Keratinocyte (primary cell): ENCODE measurements around the gene CELF2. TPM values are rescaled to one million over a fixed set of nuclear protein-coding genes. Genes with fewer than 3 reads are reported as not detected.

ENCODE experiments used
- DNase-seq: peaks from one replicate; pipeline ENCODE4 v3.0.0-alpha.2; 2011; ENCODE audit warnings: low read depth, missing footprints, low spot score
- FAIRE-seq: peaks from 2 replicates; lab custom pipeline; 2011; peaks lifted over from hg19 to GRCh38; lab: Jason Lieb, UNC
- H2AFZ ChIP-seq: 2 replicates; pipeline ENCODE4 v1.6.0; 2012; ENCODE audit warnings: low read length, control low read depth, inconsistent platforms; ENCODE audit not compliant: control insufficient read depth
- H3K27ac ChIP-seq: 2 replicates; pipeline ENCODE4 v1.5.1; 2011; ENCODE audit warnings: low read length; ENCODE audit not compliant: control insufficient read depth, insufficient read depth
- H3K27me3 ChIP-seq: 3 replicates; pipeline ENCODE4 v1.6.0; 2011; ENCODE audit warnings: low read length; ENCODE audit not compliant: control insufficient read depth, insufficient read depth; ENCODE audit errors: extremely low read depth
- H3K36me3 ChIP-seq, 2 experiments: 2 replicates in 1 of 2; 3 replicates in 1 of 2; pipeline ENCODE4 v1.5.1; 2011; ENCODE audit warnings: low read length in 2 of 2, mild to moderate bottlenecking in 1 of 2; ENCODE audit not compliant: control insufficient read depth in 2 of 2, insufficient read depth in 2 of 2; ENCODE audit errors: extremely low read depth in 1 of 2
- H3K4me1 ChIP-seq: 3 replicates; pipeline ENCODE4 v1.5.1; 2011; ENCODE audit warnings: low read length; ENCODE audit not compliant: control insufficient read depth, insufficient read depth; ENCODE audit errors: extremely low read depth
- H3K4me2 ChIP-seq: 3 replicates; pipeline ENCODE4 v1.6.0; 2011; ENCODE audit warnings: low read depth, low read length; ENCODE audit not compliant: control insufficient read depth, insufficient read depth; ENCODE audit errors: extremely low read depth
- H3K4me3 ChIP-seq, 3 experiments: fragments of 200-600 bp in 1 of 3; sonication (generic) in 1 of 3; 2 replicates in 2 of 3; 3 replicates in 1 of 3; pipeline ENCODE4 v1.5.1; 2011 to 2016; ENCODE audit warnings: low read length in 3 of 3, mild to moderate bottlenecking in 3 of 3, control low read depth in 2 of 3, inconsistent platforms in 1 of 3, low read depth in 1 of 3, mixed read lengths in 1 of 3, mixed run types in 1 of 3, moderate library complexity in 1 of 3; ENCODE audit not compliant: control insufficient read depth in 2 of 3, insufficient read depth in 2 of 3; ENCODE audit errors: extremely low read depth in 1 of 3
- H3K79me2 ChIP-seq: 2 replicates; pipeline ENCODE4 v1.6.0; 2012; ENCODE audit warnings: low read length; ENCODE audit not compliant: control insufficient read depth, insufficient read depth
- H3K9ac ChIP-seq: 3 replicates; pipeline ENCODE4 v1.6.0; 2011; ENCODE audit warnings: low read length; ENCODE audit not compliant: control insufficient read depth, insufficient read depth; ENCODE audit errors: extremely low read depth
- H3K9me1 ChIP-seq: 3 replicates; pipeline ENCODE4 v1.6.0; 2011; ENCODE audit warnings: low read length; ENCODE audit not compliant: control insufficient read depth, insufficient read depth; ENCODE audit errors: extremely low read depth
- H3K9me3 ChIP-seq: 2 replicates; pipeline ENCODE4 v1.5.1; 2012; ENCODE audit warnings: low read depth, low read length; ENCODE audit not compliant: control insufficient read depth
- H4K20me1 ChIP-seq: 3 replicates; pipeline ENCODE4 v1.6.0; 2011; ENCODE audit warnings: low read length; ENCODE audit not compliant: control insufficient read depth, insufficient read depth; ENCODE audit errors: extremely low read depth
- CTCF ChIP-seq, 3 experiments: IDR thresholded peaks in 1 of 3; conservative IDR thresholded peaks in 1 of 3; optimal IDR thresholded peaks in 1 of 3; 2 replicates in 2 of 3; 3 replicates in 1 of 3; pipeline versions ENCODE3 to v1.5.1; 2011; ENCODE audit warnings: low read length in 3 of 3, mild to moderate bottlenecking in 3 of 3, moderate library complexity in 2 of 3, control low read depth in 1 of 3, inconsistent platforms in 1 of 3; ENCODE audit not compliant: insufficient read depth in 2 of 3; ENCODE audit errors: extremely low read depth in 1 of 3
- EZH2 ChIP-seq: IDR thresholded peaks from one replicate; pipeline ENCODE4 v1.6.1; 2012; ENCODE audit warnings: inconsistent platforms, mild to moderate bottlenecking, low read length, moderate library complexity
- dilution Hi-C: fragments of 300-500 bp; cut with MboI; formaldehyde crosslinking; loops from one replicate; pipeline ENCODE4 v1.7.0; 2020; ENCODE audit warnings: low sequenced_read_pairs; ENCODE audit not compliant: extremely low pct_ligation_motif_present
- polyA plus RNA-seq, 5 experiments: library from polyadenylated mRNA; depleted of rRNA in 3 of 5; stranded (reverse) in 3 of 5; stranded (forward) in 1 of 5; unstranded in 1 of 5; fragments of >200 nt; gene quantifications; 1 replicate in 1 of 5; 2 replicates in 3 of 5; 3 replicates in 1 of 5; pipeline versions ENCODE4 v1.2.1 to v1.2.3, GENCODE V29; 2011 to 2012; ENCODE audit warnings: missing spikeins in 2 of 5, low read depth in 1 of 5, low replicate concordance in 1 of 5

The CELF2 gene
- polyA plus RNA-seq, 1 donor (not counting 4 experiments of a cell fraction or from before 2014, with no cell fraction given) = 9.8 TPM

- Histone ChIP-seq H3K9me3 (no peaks in the 10 kb centered on the region), H3K27me3 (no peaks in the 10 kb centered on the region), H3K9me1 (no peaks in the 10 kb centered on the region), H3K4me3 (no peak overlapping the region), H3K4me2 (no peak overlapping the region), H4K20me1 (no peaks in the 10 kb centered on the region), H3K4me1 (no peaks in the 10 kb centered on the region), H3K27ac (no peak overlapping the region), H2AFZ (no peak overlapping the region), H3K79me2 (no peaks in the 10 kb centered on the region), H3K36me3 (no peaks in the 10 kb centered on the region), H3K9ac (no peak overlapping the region)
- dilution Hi-C loops = no loop called here
- FAIRE-seq (no peak), DNase-seq (no peak)
- no peak for TF ChIP-seq EZH2
- no peak for TF ChIP-seq CTCF (optimal IDR thresholded peaks at IDR 0.05 in 1 of 3, IDR thresholded peaks at IDR 0.05 in 1 of 3, conservative IDR thresholded peaks at IDR 0.05 in 1 of 3; ENCODE audit: extremely low read depth in 1 of 3, insufficient read depth in 2 of 3, low read length in 3 of 3)
Observed at GRCh38 chr10:11105676-11106004, 88.0 kb downstream of the CELF2 start.

DNA sequence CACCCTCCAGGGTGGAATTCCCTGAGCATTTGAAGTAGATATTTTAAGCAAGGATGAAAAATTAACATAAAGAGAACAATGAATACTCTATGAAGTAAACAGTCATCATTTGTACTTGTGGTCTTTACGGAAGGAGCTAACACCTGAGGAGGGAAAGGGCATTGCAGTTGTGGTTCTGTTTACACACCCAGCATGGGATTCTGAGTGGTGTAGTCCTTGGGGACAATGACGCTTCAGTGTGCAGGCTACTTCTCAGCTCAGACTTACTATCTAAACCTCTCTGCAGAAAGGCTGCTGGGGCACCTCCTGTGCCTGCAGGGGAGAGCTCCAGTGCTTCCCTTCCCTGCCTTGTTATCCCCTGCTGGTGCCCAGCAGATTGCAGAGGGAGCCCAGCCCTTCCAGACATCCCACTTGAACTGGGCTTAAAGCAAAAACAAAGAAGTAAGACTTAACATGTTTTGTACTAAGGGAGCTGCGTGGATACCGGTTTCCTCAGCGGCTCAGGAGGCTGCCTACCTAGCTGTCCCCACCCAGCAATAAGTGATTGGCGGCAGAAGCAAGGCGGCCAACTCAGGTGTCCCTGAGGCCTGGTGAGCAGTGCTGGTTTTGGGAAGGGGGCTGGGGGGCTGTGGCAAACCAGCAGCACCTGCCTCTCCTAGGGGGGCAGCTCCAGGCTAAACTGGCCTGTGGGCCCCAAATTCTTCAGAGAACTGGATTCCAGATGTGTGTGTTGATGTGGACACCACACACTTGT, 89.1 kb downstream of the CELF2 start:
- Histone ChIP-seq H3K9me3 (no peaks in the 10 kb centered on the region), H3K36me3 (no peaks in the 10 kb centered on the region), H3K27ac (no peak overlapping the region), H3K79me2 (no peaks in the 10 kb centered on the region), H4K20me1 (no peaks in the 10 kb centered on the region), H2AFZ (no peak overlapping the region), H3K9me1 (no peaks in the 10 kb centered on the region), H3K4me2 (no peak overlapping the region), H3K9ac (no peak overlapping the region), H3K4me1 (no peaks in the 10 kb centered on the region), H3K4me3 (no peak overlapping the region), H3K27me3 (no peaks in the 10 kb centered on the region)
- dilution Hi-C loops = no loop called here
- FAIRE-seq (no peak), DNase-seq (no peak)
- no peak for TF ChIP-seq EZH2
- TF ChIP-seq CTCF (optimal IDR thresholded peaks at IDR 0.05 in 1 of 3, IDR thresholded peaks at IDR 0.05 in 1 of 3, conservative IDR thresholded peaks at IDR 0.05 in 1 of 3; ENCODE audit: extremely low read depth in 1 of 3, insufficient read depth in 2 of 3, low read length in 3 of 3) = no peak
